Measurements from ENCODE around the gene SLC20A1. TPM values are rescaled to one million over a fixed set of nuclear protein-coding genes. Genes with fewer than 3 reads are reported as not detected.

The SLC20A1 gene
- total RNA-seq, 1 experiment from 2014 or later: 123 TPM

DNA sequence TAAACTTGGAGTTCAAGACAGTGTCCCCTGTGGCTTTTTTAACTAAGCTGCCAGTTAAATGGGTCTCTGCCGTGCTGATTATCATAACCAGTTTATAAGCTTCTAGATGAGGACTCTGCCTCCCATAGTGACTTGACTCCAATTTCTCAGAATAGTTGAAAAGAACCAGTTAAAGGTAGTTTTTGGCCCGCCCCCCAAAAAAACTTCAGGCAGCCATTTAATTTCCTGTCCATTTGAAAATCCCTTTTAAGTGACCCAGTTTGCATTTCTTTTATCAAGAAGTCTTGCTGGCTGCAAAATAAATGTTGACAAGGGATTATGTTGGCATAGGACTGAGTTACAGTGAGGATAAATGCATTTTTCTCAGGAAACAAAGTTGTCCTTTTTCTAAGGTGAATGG, 2.3 kb downstream of the SLC20A1 start:
- H3K18ac ChIP-seq (ENCODE audit: insufficient read length, low read depth, low read length): no peak overlapping the region
- no peak for DNase-seq
- H3K79me2 ChIP-seq (ENCODE audit: insufficient read depth, low read length): peaks cover 15% of the 10 kb centered on the region; the same call in 1 of the 2 replicates
- no peak overlapping the region for H2AFZ ChIP-seq (ENCODE audit: low read length)
- H3K56ac ChIP-seq (ENCODE audit: insufficient read length, low read depth, low read length): no peak overlapping the region
- H3T11ph ChIP-seq (ENCODE audit: low read length): no peak overlapping the region
- H3K4me1 Mint-ChIP-seq: peaks cover 23 to 25% of the 10 kb centered on the region in 2 experiments
- H3K4me1 ChIP-seq (ENCODE audit: insufficient read depth, low read length): peaks cover 3% of the 10 kb centered on the region; the same call in 1 of the 2 replicates
- H2BK120ac ChIP-seq (ENCODE audit: low read depth, low read length, poor library complexity, severe bottlenecking): no peak overlapping the region
- H3K9ac ChIP-seq (ENCODE audit: extremely low read depth, insufficient read length, low read length): no peak overlapping the region
- H3K23ac ChIP-seq (ENCODE audit: insufficient read length, low read depth, low read length): no peak overlapping the region
- no peak overlapping the region for H2BK12ac ChIP-seq (ENCODE audit: insufficient read length, low read depth, low read length)
- H4K5ac ChIP-seq (ENCODE audit: insufficient read length, low read depth, low read length): no peak overlapping the region
- H3K4ac ChIP-seq (ENCODE audit: low read depth, low read length): no peak overlapping the region
- H2BK20ac ChIP-seq (ENCODE audit: low read depth, low read length, poor library complexity, severe bottlenecking): no peak overlapping the region
- TF ChIP-seq, protein P1, sequence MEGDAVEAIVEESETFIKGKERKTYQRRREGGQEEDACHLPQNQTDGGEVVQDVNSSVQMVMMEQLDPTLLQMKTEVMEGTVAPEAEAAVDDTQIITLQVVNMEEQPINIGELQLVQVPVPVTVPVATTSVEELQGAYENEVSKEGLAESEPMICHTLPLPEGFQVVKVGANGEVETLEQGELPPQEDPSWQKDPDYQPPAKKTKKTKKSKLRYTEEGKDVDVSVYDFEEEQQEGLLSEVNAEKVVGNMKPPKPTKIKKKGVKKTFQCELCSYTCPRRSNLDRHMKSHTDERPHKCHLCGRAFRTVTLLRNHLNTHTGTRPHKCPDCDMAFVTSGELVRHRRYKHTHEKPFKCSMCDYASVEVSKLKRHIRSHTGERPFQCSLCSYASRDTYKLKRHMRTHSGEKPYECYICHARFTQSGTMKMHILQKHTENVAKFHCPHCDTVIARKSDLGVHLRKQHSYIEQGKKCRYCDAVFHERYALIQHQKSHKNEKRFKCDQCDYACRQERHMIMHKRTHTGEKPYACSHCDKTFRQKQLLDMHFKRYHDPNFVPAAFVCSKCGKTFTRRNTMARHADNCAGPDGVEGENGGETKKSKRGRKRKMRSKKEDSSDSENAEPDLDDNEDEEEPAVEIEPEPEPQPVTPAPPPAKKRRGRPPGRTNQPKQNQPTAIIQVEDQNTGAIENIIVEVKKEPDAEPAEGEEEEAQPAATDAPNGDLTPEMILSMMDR (conservative IDR thresholded peaks at IDR 0.05): no peak
- no peak overlapping the region for H4K91ac ChIP-seq (ENCODE audit: insufficient read length, low read depth, low read length)
- no peak overlapping the region for H3K4me2 ChIP-seq (ENCODE audit: insufficient read depth, insufficient read length, low read length)
- peak overlapping the region in 1 of 2 experiments; percentile 87; a peak in 2 of 5 replicates for H3K4me3 Mint-ChIP-seq
- H2BK5ac ChIP-seq (ENCODE audit: insufficient read length, low read length): no peak overlapping the region
- H3K36me3 Mint-ChIP-seq (ENCODE audit: insufficient read depth in 1 of 3, low read depth in 3 of 3): peaks cover 46 to 63% (median 60%) of the 10 kb centered on the region in 3 experiments
- no peak overlapping the region for H2AK5ac ChIP-seq (ENCODE audit: insufficient read length, low read length)
- no peak overlapping the region for H3K14ac ChIP-seq (ENCODE audit: insufficient read depth, low read length)
- no peaks in the 10 kb centered on the region for H3K9me3 ChIP-seq (ENCODE audit: control insufficient read depth, low read depth, low read length)
- WGBS (ENCODE audit: extremely low coverage, insufficient read length, low lambda C conversion rate): no CpG with 5 or more reads among the region's 2 CpGs
- H3K9me3 Mint-ChIP-seq: no peaks in the 10 kb centered on the region
- H3K27ac Mint-ChIP-seq: no peak overlapping the region
- no peaks in the 10 kb centered on the region for H3K79me1 ChIP-seq (ENCODE audit: insufficient read depth, low read depth, low read length, poor library complexity, severe bottlenecking)
- H4K20me1 ChIP-seq (ENCODE audit: control insufficient read depth, insufficient read depth, insufficient read length): no peaks in the 10 kb centered on the region
- no peak overlapping the region for H3K27ac ChIP-seq (ENCODE audit: insufficient read length, low read depth, low read length)
- no peak overlapping the region for H2BK15ac ChIP-seq (ENCODE audit: low read depth, low read length)
- H3K27me3 Mint-ChIP-seq (ENCODE audit: low read depth): peaks cover 6% of the 10 kb centered on the region
- peaks cover 9% of the 10 kb centered on the region for H3K23me2 ChIP-seq (ENCODE audit: insufficient read length, low read depth, low read length, poor library complexity, severe bottlenecking)
- no peaks in the 10 kb centered on the region for H3K27me3 ChIP-seq (ENCODE audit: insufficient read depth, low read length)
- no peak overlapping the region for H4K8ac ChIP-seq (replicated peaks; ENCODE audit: insufficient read length, low read depth, low read length)

Data from H9 (cell line).